ENCODE measurements around the gene AKAP14.
"Not testable (repeated sequence)": the region's sequence is repeated elsewhere in the genome, so short reads cannot be mapped to it uniquely, and the experiment has no call there.

The AKAP14 gene

GRCh38 chrX:119895843-119896326 is at the start of gene AKAP14:
TSS of gene AKAP14 (plus strand) at chrX:119895893. CDS start at chrX:119903224, 7,331 bp downstream.
- no peak for DNase-seq

- DNase-seq = peak; percentile 97
Observed at GRCh38 chrX:119852382-119853353, 43.0 kb upstream of the AKAP14 start, which contains the start of gene UPF3B. TSS of gene UPF3B (minus strand) at chrX:119852963. CDS start at chrX:119852928, 35 bp downstream.

- no peak for DNase-seq
Observed at GRCh38 chrX:119853444-119853843, 42.2 kb upstream of the AKAP14 start.

DNA sequence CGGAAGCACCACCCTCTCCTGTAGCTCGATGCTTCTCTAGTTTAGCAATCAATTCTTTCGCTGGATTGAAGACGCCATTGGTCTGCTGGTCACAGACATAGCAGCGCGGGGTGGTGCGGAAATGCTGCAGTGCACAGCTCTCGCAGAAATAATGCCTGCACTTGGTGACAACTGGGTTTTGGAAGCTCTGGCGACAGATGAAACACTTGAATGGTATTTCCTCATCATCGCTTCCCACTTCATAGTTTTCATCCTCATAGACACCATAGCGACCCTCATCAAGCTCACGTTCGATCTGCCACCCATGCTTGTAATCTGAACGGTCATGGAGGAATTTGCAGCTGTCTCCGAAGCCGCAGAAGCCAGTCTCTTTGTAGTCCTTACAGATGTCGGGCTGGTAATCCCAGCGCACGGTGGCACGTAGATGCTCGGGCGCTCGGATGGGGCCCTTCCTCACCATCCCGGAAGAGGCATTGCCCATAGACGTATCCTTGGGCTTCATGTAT is 25.0 kb upstream of the AKAP14 start:
- peak; percentile 48 for DNase-seq

- DNase-seq = peak; percentile 44
Observed at GRCh38 chrX:119871245-119871598, 24.5 kb upstream of the AKAP14 start.

- DNase-seq = peak; percentile 90
Observed at GRCh38 chrX:119871599-119872395, 23.9 kb upstream of the AKAP14 start, which contains the start of the genes NDUFA1 and RNF113A. TSS of gene NDUFA1 (plus strand) at chrX:119871832. CDS start at chrX:119871912, 80 bp downstream. TSS of gene RNF113A (minus strand) at chrX:119871733. CDS start at chrX:119871613, 120 bp downstream.

DNA sequence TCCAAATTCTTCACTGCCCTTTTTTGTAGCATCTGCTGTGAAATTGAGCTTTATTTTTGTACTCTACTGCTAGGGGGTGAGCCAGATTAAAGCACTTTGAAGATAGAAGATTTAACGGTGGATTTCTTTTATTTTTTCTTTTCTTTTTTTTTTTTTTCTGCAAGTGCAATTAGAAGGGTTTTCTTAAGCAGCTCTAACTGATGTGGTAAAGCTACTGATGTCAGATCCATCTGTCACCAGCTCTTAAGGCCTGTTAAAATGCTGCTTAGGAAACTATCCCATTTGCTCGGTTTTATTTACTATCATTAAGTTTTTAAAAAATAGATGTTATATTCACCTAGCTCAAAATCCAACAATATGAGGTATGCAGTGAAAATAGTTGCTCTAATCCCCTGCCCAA is 17.0 kb upstream of the AKAP14 start:
- no peak for DNase-seq

DNA sequence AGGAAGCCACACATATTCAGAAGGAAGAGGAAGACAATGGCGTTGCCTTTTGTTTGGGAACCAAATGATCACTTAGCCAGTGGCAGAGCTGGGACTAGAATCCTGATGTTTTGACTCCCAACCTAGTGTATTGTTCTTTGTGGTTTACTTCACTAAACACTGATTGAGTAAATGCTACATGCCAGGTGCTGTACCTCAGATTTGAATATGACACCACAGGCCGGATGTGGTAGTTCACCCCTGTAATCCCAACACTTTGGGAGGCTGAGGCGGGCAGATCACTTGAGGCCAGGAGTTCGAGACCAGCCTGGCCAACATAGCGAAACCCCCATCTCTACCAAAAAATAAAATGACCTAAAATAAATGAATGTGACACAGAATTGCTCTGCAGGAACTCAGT is 15.6 kb upstream of the AKAP14 start:
- no peak for DNase-seq

- peak; percentile 47 for DNase-seq
Observed at GRCh38 chrX:119880552-119881437, 14.9 kb upstream of the AKAP14 start.

GRCh38 chrX:119885554-119886428 is 9.9 kb upstream of the AKAP14 start:
- peak; percentile 14 for DNase-seq

DNA sequence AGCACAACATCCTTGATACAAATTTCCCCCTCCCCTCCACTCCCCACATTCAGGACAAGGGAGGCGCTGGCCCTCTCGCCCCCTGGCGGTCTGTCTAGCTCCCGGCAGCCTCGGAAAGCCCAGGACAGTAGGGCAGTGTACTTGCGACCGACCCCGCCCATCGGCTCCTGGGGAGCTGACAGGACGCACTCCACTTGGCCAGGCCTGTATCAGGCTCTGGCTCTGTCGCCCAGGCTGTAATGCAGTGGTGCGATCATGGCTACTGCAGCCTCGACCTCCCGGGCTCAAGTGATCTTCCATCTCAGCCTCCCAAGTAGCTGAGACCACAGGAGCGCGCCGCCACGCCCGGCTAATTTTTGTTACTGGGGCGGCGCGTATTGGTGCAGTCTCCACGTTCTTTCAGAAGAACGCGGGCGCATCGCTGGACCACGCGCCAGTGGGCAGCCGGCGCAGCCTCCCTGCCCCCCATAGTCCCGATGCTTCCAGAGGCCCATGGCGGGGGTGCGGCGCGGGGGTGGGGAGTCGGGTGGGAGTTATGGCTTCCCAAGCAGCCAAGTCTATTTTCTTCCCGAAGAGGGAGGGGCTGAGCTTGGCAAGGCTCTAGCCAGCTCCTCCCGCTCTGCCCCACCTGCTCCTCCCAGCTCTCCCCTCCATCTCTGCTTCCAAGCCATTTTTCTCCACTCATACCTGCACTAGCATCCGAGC is 7.8 kb upstream of the AKAP14 start:
- peak; percentile 69 for DNase-seq

GRCh38 chrX:119890626-119891025 is 5.1 kb upstream of the AKAP14 start:
- DNase-seq = not testable (repeated sequence)

- not testable (repeated sequence) for DNase-seq
Observed at GRCh38 chrX:119891961-119892692, 3.6 kb upstream of the AKAP14 start.

- DNase-seq = peak; percentile 82
Observed at GRCh38 chrX:119899125-119899524, 3.4 kb downstream of the AKAP14 start.

DNA sequence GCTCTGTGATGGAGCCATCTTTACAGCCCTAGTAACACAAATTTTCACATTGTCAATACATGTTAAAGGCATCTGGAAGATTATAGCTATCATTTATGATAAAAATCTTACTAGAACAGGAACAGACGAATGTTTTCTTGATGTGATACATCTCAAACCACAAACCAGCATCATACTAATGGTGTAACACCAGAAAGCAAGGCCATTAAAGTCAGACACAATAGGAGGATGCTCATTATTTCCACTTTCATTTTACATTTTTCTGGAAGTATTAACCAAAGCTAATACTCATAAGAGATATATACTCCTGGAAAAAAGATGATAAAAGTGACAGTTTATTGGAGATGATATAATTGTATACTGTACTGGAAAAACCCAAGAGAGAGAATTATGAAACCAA is 5.3 kb downstream of the AKAP14 start:
- peak; percentile 46 for DNase-seq

DNA sequence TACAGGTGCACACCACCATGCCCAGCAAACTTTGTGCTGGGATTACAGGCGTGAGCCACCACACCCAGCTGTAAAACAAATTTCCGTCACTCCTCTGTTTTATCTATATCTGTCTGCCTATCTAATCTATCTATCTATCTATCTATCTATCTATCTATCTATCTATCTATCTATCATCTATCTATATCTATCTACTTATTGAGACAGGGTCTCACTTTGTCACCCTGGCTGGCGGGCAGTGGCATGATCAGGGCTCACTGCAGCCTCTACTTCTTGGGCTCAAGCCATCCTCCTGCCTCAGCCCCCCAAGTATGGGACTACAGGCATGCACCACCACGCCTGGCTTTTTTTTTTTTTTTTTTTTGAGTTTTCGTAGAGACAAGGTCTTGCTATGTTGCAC is 20.6 kb downstream of the AKAP14 start:
- DNase-seq = no peak

GRCh38 chrX:119917877-119918276 is 22.2 kb downstream of the AKAP14 start:
- no peak for DNase-seq

DNA sequence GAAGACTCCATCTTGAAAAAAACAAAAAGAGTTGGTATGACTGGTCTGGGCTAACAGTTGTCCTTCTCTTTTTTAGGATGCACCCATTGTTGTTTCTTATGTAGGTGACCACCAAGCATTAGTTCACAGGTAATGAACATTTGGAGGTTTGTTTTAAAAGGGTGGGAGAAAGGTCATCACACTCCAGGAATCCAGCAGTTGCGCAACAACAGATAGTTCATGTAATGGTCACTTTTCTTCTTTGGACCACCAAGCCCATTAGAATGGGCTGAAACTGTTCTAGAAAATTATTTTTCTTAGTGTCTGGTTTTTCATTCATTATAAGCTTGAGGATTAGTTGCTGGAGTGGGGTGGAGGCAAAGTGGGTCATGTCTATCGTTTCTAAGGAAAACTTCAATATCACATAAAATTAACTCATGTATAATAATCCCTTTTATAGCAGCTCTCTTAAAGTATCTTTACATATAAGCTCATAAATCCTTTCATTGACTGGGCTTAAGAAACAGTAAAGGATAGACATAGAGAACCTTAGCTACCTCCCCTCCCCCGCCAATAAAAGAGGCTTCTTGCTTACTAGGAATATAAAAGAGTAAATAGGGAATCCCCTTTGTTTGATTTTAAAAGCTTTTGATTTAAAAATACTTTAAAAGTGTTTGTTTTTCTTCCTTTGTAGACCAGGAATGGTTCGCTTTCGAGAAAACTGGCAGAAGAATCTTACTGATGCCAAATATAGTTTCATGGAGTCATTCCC is 24.3 kb downstream of the AKAP14 start:
- no peak for DNase-seq

DNA sequence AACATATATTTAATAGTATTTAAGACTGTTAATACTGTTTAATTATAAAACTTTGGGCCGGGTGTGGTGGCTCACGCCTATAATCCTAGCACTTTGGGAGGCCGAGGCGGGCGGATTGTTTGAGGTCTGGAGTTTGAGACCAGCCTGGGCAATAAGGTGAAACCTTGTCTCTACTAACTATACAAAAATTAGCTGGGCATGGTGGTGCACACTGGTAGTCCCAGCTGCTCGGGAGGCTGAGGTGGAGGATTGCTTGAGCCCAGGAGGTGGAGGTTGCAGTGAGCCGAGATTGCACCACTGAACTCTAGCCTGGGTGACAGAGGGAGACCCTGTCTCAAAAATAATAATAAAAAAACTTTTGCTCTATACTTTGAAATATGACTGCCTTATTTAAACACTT is 26.7 kb downstream of the AKAP14 start:
- not testable (repeated sequence) for DNase-seq

Measured in suppressor macrophage treated with lipopolysaccharide for 4 hours (primary cell).